HUES64 (cell line): ENCODE data around the gene ORMDL3.
"Not testable (repeated sequence)": the region's sequence is repeated elsewhere in the genome, so short reads cannot be mapped to it uniquely, and the experiment has no call there.

Source experiments
- H3K27ac ChIP-seq: 2 replicates; pipeline ENCODE4 v1.7.0; 2013; ENCODE audit warnings: low read depth, low read length, inconsistent platforms
- H3K27me3 ChIP-seq: 2 replicates; pipeline ENCODE4 v1.6.1; 2013; ENCODE audit warnings: mild to moderate bottlenecking, low read length; ENCODE audit not compliant: insufficient read depth
- H3K36me3 ChIP-seq: 2 replicates; pipeline ENCODE4 v1.6.1; 2013; ENCODE audit warnings: mild to moderate bottlenecking, low read length; ENCODE audit not compliant: insufficient read depth
- H3K4me1 ChIP-seq: 2 replicates; pipeline ENCODE4 v1.6.1; 2013; ENCODE audit warnings: mild to moderate bottlenecking, low read length, moderate library complexity; ENCODE audit not compliant: insufficient read depth
- H3K4me3 ChIP-seq: 2 replicates; pipeline ENCODE4 v1.5.1; 2013; ENCODE audit warnings: mild to moderate bottlenecking, low read length, moderate library complexity
- H3K9ac ChIP-seq: 2 replicates; pipeline ENCODE4 v1.6.1; 2013; ENCODE audit warnings: mild to moderate bottlenecking, low read depth, low read length
- H3K9me3 ChIP-seq: 2 replicates; pipeline ENCODE4 v1.6.1; 2013; ENCODE audit warnings: low read depth, low read length; ENCODE audit not compliant: insufficient read depth
- WGBS: fragments of 150-250, 120-280 bp; methylation state at CpG from one replicate; pipeline ENCODE4 v1.1.7; 2013; ENCODE audit warnings: missing lambda C conversion rate; 5-methylcytosine and 5-hydroxymethylcytosine counted together

The ORMDL3 gene

DNA sequence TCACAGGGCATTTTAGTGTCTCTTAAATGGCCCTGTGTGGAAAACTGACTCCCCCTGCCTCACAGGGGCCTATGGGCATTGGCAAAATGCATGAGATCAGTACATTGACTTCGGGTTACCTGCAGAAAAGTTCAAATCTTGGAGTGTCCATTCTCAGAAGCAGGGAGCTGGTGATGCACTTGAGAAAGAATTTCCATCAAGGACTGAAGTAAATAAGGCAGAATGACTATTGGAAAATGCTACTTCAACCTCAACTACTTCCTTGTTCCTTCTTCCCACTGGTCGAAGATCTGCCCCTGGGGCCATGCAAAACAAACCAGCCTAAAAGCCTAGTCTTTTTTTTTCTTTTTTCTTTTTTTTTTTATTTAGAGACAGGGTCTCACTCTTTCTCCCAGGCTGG lies 21.6 kb upstream of the ORMDL3 start:
- Histone ChIP-seq H3K9ac (no peak overlapping the region), H3K4me3 (no peak overlapping the region), H3K4me1 (no peaks in the 10 kb centered on the region; the same call in 1 of the 2 replicates), H3K27me3 (peaks cover 17% of the 10 kb centered on the region), H3K9me3 (no peaks in the 10 kb centered on the region), H3K36me3 (no peaks in the 10 kb centered on the region), H3K27ac (no peak overlapping the region)
- WGBS, result 92% methylated on average over 2 of the region's 2 CpGs

GRCh38 chr17:39948489-39948828 lies 21.1 kb upstream of the ORMDL3 start:
- not testable (repeated sequence) for H3K9ac ChIP-seq, H3K4me3 ChIP-seq, H3K27ac ChIP-seq, H3K9me3 ChIP-seq, H3K4me1 ChIP-seq, H3K36me3 ChIP-seq
- H3K27me3 ChIP-seq, result peaks cover 17% of the 10 kb centered on the region
- WGBS, result 88% methylated on average over 5 of the region's 5 CpGs

GRCh38 chr17:39946551-39947330 lies 19.3 kb upstream of the ORMDL3 start:
- WGBS, result 92% methylated on average over 15 of the region's 15 CpGs
- H3K4me3 ChIP-seq, result no peak overlapping the region
- H3K9ac ChIP-seq, result no peak overlapping the region
- peaks cover 11% of the 10 kb centered on the region for H3K27me3 ChIP-seq
- no peaks in the 10 kb centered on the region for H3K4me1 ChIP-seq
- no peaks in the 10 kb centered on the region for H3K36me3 ChIP-seq
- H3K9me3 ChIP-seq, result no peaks in the 10 kb centered on the region
- no peak overlapping the region for H3K27ac ChIP-seq

GRCh38 chr17:39944393-39944711 lies 17.0 kb upstream of the ORMDL3 start:
- Histone ChIP-seq H3K36me3 (no peaks in the 10 kb centered on the region), H3K27ac (no peak overlapping the region), H3K27me3 (no peaks in the 10 kb centered on the region), H3K9ac (no peak overlapping the region), H3K4me1 (no peaks in the 10 kb centered on the region), H3K9me3 (no peaks in the 10 kb centered on the region), H3K4me3 (no peak overlapping the region)
- 91% methylated on average over 16 of the region's 16 CpGs for WGBS

DNA sequence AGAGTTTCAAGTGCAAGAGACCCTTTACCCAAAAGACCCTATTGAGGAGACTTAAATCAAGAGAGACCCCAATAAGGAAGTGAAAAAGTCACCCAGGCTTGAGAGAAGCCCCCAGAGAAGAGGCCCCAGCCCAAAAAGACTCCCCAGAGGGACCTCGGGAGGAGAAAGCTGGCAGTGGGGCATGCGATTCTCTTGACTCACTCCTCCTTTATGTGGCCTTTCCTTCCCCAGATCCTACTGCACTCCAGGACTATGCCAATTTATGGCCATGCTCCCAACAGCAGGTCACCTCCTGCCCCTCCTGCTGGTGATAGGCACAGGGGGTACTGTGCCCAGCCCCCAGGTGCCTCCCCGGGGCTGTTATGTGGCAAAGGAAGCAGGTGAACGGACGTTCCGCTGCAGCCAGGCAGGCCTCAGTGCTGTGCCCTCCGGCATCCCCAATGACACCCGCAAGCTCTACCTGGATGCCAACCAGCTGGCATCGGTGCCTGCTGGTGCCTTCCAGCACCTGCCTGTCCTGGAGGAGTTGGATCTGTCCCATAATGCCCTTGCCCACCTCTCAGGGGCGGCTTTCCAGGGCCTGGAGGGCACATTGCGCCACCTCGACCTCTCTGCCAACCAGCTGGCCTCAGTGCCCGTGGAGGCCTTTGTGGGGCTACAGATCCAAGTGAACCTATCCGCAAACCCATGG lies 16.4 kb upstream of the ORMDL3 start:
- no peaks in the 10 kb centered on the region for H3K4me1 ChIP-seq
- no peaks in the 10 kb centered on the region for H3K36me3 ChIP-seq
- H3K27ac ChIP-seq, result no peak overlapping the region
- WGBS, result 95% methylated on average over 14 of the region's 14 CpGs
- H3K27me3 ChIP-seq, result no peaks in the 10 kb centered on the region
- no peaks in the 10 kb centered on the region for H3K9me3 ChIP-seq
- H3K4me3 ChIP-seq, result no peak overlapping the region
- H3K9ac ChIP-seq, result no peak overlapping the region

- H3K4me3 ChIP-seq, result no peak overlapping the region
- H3K9ac ChIP-seq, result no peak overlapping the region
- no peak overlapping the region for H3K27ac ChIP-seq
Observed at GRCh38 chr17:39939588-39940419, 12.4 kb upstream of the ORMDL3 start.

DNA sequence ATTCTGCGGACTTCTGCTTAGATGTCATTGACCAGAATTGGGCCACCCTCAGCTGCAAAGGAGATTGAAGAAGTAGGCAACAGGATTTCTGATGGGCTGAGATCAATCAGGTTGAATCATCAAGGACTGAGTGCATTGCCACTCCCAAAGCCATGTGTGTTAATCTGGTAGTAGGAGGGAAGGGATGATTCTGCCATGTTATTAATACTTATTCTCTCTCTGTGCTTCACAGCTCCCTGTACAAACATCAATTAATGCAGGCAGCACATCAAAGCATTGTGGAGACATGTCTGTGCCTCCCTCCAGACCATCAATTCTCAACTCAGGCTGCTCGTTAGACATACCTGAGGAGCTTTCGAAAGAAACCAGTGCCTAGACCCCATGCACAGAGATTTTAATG lies 11.7 kb upstream of the ORMDL3 start:
- H3K9me3 ChIP-seq, result no peaks in the 10 kb centered on the region
- no peaks in the 10 kb centered on the region for H3K36me3 ChIP-seq
- H3K4me1 ChIP-seq, result peaks cover 5% of the 10 kb centered on the region; the same call in 1 of the 2 replicates
- 94% methylated on average over 3 of the region's 3 CpGs for WGBS
- no peak overlapping the region for H3K27ac ChIP-seq
- no peaks in the 10 kb centered on the region for H3K27me3 ChIP-seq
- H3K9ac ChIP-seq, result no peak overlapping the region
- no peak overlapping the region for H3K4me3 ChIP-seq

More at GRCh38 chr17:39939588-39940419, 12.4 kb upstream of the ORMDL3 start:
- Histone ChIP-seq H3K27me3 (no peaks in the 10 kb centered on the region), H3K36me3 (no peaks in the 10 kb centered on the region), H3K4me1 (no peaks in the 10 kb centered on the region), H3K9me3 (no peaks in the 10 kb centered on the region)
- 79% methylated on average over 6 of the region's 6 CpGs for WGBS

DNA sequence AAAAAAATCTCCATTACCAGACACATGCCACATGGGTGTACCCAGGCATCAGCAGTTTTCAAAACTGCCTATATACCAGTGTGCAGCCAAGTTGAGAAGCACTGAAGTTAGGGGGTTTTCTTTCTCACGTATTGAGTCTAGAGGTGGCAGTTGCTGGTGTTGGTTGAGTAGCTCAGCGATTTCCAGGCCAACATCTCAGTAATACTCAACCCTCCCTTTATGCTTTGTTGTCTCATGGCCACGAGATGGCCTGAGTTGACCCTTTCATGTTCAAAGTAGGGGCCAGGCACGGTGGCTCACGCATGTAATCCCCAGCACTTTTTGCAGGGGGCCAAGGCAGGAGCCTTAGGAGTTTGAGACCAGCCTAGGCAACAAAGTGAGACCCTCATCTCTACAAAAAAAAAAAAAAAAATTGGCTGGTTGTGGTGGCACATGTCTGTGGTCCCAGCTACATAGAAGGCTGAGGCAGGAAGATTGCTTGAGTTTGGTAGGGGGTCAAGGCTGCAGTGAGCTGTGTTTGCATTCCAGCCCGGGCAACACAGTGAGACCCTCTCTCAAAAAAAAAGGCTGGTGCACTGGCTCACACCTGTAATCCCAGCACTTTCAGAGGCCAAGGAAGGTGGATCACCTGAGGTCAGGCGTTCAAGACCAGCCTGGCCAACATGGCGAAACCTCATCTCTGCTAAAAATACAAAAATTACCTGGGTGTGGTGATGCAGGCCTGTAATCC lies 10.9 kb upstream of the ORMDL3 start:
- Histone ChIP-seq H3K27ac (no peak overlapping the region), H3K27me3 (no peaks in the 10 kb centered on the region), H3K4me3 (no peak overlapping the region), H3K9me3 (no peaks in the 10 kb centered on the region), H3K4me1 (peaks cover 8% of the 10 kb centered on the region; the same call in 1 of the 2 replicates), H3K36me3 (no peaks in the 10 kb centered on the region), H3K9ac (no peak overlapping the region)
- WGBS, result 85% methylated on average over 8 of the region's 8 CpGs

DNA sequence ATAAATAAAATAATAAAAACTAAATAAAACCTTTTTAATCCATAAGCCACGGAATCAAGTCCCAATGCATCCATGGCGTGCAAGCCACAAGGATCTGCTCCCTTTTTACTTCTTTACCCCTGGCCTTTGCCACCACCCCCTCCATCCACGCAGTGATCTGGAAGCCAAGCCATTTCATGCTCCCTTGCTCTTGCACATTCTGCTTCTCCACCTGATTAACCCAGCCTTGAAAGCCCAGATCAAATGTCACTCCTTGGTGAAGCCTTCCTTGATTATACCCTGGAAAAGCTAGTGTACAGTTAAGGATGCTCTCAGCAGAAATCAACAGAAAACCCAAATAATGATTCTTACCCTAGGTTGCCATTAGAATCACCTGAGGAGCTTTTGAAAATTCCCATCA lies 10.0 kb upstream of the ORMDL3 start:
- H3K36me3 ChIP-seq, result no peaks in the 10 kb centered on the region
- no peak overlapping the region for H3K4me3 ChIP-seq
- H3K27ac ChIP-seq, result no peak overlapping the region
- H3K9ac ChIP-seq, result no peak overlapping the region
- H3K27me3 ChIP-seq, result no peaks in the 10 kb centered on the region
- 94% methylated on average over 3 of the region's 3 CpGs for WGBS
- H3K9me3 ChIP-seq, result no peaks in the 10 kb centered on the region
- peaks cover 8% of the 10 kb centered on the region; the same call in 1 of the 2 replicates for H3K4me1 ChIP-seq

- Histone ChIP-seq H3K9me3 (no peaks in the 10 kb centered on the region), H3K36me3 (no peaks in the 10 kb centered on the region), H3K27ac (no peak overlapping the region), H3K27me3 (no peaks in the 10 kb centered on the region), H3K9ac (no peak overlapping the region), H3K4me1 (peaks cover 8% of the 10 kb centered on the region; the same call in 1 of the 2 replicates), H3K4me3 (no peak overlapping the region)
- WGBS, result 80% methylated on average over 3 of the region's 3 CpGs
Observed at GRCh38 chr17:39935909-39936308, 8.5 kb upstream of the ORMDL3 start.
